HG03432 (cell line): ENCODE data around the gene CELA2B.
"Not testable (repeated sequence)": the region's sequence is repeated elsewhere in the genome, so short reads cannot be mapped to it uniquely, and the experiment has no call there.

Experiments used
- ATAC-seq: cut with Tn5 transposase; IDR thresholded peaks from one replicate; pipeline ENCODE4 v1.9.1; 2021; ENCODE audit warnings: mild to moderate bottlenecking, moderate library complexity; ENCODE audit not compliant: unreplicated experiment

Gene CELA2B

DNA sequence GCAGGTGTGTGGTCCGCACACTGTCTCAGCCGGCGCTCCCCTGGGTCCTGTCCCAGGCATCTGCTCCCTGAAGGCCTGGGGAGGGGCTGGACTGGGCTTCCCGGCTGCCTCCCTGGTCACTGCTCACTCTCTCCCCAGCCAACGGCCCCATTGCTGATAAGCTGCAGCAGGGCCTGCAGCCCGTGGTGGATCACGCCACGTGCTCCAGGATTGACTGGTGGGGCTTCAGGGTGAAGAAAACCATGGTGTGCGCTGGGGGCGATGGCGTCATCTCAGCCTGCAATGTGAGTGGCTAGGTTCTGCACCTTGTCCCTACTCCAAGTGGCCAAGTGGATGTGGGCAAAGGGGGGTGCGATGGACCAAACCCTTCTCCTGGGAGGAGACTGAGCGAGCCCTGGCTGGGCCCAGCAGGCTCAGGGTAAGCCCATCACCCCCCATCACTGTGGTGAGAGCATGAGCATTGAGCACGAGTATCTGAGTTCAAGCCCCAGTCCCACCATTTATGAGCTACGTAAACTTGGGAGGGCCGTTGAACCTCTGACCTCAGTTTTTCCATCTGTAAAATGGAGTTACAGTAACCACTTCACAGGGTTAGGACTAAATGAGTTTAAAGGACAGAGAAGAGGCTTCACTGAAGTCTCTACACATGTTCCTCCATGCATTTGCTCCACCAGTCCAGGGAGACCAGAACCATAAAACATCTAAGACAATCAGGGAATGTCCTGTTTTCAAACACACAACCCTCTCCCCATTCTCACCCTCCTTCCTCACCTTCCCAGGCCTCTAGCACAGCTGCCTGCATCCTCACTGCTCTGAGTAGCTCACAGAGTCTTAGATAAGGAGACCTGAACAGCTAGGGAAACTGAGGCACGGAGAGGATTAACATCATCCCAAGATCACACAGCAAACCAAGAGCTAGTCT, 31.2 kb upstream of the CELA2B start:
- ATAC-seq, result no peak

- no peak for ATAC-seq
Measured at GRCh38 chr1:15445390-15446122, 30.3 kb upstream of the CELA2B start.

GRCh38 chr1:15446212-15446611, 29.7 kb upstream of the CELA2B start:
- ATAC-seq, result no peak

- no peak for ATAC-seq
Measured at GRCh38 chr1:15448877-15449462, 26.9 kb upstream of the CELA2B start.

GRCh38 chr1:15449567-15449966, 26.3 kb upstream of the CELA2B start:
- ATAC-seq, result no peak

DNA sequence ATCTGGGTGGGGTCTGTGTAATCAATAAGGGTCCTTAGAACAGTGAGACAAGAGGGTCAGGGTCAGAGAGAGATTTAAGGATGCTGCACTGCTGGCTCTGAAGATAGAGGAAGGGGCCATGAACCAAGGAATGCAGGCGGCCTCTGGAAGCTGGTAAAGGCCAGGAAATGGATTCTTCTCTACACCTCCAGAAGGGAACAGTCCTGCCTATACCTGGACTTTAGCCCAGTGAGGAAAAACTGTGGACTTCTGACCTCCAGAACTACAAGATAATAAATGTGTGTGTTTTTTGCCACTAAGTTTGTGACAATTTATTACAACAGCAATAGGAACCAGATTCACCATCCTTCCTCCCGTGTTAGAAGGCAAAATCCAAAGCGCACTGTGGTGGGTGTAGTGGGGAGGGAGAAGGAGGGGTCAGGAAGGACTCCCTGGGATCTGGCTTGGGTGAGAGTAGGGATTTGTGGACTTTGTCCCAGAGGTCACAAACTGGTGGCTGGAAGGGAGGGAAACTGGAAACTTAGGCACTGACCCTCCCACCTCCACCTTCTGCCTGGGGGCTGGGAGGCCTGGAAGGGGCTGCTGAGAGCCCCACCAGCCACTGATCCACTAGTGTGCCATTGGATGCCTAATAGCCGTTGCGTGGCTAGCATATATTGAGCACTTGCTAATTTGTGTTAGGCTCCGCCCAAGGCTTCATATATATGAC, 24.7 kb upstream of the CELA2B start:
- ATAC-seq, result no peak

- no peak for ATAC-seq
Measured at GRCh38 chr1:15452216-15452615, 23.7 kb upstream of the CELA2B start.

DNA sequence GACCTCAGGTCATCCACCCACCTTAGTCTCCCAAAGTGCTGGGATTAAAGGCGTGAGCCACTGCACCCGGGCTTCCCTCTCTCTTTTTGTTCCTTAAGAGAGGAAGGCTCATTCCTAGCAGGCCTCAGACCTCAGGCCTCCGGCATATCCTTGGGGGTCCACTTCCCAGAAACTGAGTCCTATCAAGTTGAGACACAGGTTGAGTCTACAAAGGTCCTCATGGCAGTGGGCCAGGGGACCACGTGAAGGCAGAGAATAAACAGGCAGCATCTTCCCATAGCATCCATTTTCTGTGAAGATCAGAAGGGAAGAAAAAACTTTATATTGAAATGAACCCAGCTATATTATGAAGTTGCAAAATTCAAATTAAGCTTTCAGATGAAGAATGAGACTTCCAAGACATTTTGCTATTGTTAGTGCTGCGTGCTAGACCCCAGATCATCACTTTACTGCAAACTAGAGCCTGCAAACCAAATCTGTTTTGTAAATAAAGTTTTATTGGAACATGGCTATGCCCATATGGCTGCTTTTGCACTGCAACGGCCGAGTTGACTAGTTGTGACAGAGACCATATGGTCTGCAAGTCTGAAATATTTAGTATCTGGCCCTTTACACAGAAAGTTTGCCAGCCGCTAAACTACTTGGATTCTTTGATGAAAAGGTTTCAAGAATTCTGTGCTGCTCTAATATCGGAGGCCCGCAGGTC, 22.9 kb upstream of the CELA2B start:
- ATAC-seq, result no peak

GRCh38 chr1:15453734-15454133, 22.2 kb upstream of the CELA2B start:
- no peak for ATAC-seq

DNA sequence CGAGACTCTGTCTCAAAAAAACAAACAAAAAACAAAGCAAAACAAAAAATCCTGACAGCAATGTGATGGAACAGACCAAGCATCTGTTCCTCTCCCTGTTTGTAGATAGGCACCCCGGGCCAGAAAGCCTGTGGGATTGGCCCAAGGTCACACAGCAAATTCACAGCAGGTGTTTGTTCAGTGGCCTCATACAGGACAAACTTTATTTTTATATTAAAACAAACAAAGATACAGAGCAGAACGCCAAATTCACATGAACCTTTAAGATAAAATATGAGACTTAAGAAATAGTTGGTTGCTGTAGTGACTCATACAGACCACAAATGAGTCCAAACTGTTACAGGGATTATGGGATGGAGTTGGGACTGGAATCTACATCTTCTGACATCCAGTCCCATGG, 21.6 kb upstream of the CELA2B start:
- no peak for ATAC-seq

GRCh38 chr1:15455522-15455921, 20.4 kb upstream of the CELA2B start:
- ATAC-seq, result no peak

- ATAC-seq, result no peak
Measured at GRCh38 chr1:15456313-15456954, 19.5 kb upstream of the CELA2B start, which contains the start of gene CELA2A. CELA2A (plus strand) TSS chr1:15456732; CDS start chr1:15456754, 22 bp downstream.

GRCh38 chr1:15457585-15457984, 18.3 kb upstream of the CELA2B start:
- ATAC-seq, result no peak

- not testable (repeated sequence) for ATAC-seq
Measured at GRCh38 chr1:15458388-15458787, 17.5 kb upstream of the CELA2B start.

- no peak for ATAC-seq
Measured at GRCh38 chr1:15459771-15460707, 15.9 kb upstream of the CELA2B start.

DNA sequence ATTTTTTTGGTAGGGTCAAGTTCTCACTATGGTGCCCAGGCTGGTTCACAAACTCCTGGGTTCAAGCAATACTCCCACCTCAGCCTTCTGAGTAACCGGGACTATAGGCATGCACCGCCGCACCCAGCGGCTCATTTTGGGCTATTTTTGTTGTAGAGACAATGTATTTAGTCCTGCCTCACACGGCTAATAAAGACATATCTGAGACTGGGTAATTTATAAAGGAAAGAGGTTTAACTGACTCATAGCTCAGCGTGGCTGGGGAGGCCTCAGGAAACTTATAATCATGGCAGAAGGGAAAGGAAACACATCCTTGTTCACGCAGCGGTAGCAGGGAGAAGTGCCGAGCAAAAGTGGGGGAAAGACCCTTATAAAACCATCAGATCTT, 15.2 kb upstream of the CELA2B start:
- no peak for ATAC-seq

- not testable (repeated sequence) for ATAC-seq
Measured at GRCh38 chr1:15463064-15463800, 12.7 kb upstream of the CELA2B start.

DNA sequence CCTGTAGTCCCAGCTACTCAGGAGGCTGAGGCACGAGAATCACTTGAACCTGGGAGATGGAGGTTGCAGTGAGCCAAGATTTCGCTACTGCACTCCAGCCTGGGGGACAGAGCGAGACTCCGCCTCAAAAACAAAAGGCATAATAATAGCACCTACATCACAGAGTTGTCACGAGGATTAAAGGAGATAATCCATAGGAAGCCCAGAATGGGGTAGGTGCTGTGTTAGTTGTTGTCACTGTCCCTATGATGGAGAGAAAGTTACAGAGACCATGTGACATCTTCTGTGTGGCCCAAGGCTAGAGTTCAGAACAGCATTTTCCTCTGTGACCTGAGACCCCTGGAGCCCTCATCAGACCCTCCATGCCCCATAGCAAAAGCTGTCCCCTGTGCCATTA, 12.0 kb upstream of the CELA2B start:
- not testable (repeated sequence) for ATAC-seq
